ENCODE results near the gene KIF14.
"Not testable (repeated sequence)": the region's sequence is repeated elsewhere in the genome, so short reads cannot be mapped to it uniquely, and the experiment has no call there.

KIF14 gene

DNA sequence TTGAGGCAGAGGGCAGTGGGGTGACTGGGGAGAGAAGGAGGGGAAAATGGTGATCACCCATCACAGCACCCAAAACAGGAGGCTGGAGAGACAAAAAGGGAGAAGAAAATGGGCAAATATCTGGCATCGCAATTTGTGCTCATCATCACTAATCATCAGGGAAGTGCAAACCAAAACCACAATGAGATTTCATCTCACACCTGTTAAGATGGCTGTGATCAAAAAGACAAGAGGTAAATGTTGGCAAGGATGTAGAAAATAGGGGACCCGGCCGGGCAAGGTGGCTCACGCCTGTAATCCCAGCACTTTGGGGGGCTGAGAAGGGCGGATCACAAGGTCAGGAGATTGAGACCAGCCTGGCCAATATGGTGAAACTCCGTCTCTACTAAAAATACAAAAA is 74.0 kb downstream of the KIF14 start:
- DNase-seq (ENCODE audit: low read depth in 2 of 2): no peak

DNA sequence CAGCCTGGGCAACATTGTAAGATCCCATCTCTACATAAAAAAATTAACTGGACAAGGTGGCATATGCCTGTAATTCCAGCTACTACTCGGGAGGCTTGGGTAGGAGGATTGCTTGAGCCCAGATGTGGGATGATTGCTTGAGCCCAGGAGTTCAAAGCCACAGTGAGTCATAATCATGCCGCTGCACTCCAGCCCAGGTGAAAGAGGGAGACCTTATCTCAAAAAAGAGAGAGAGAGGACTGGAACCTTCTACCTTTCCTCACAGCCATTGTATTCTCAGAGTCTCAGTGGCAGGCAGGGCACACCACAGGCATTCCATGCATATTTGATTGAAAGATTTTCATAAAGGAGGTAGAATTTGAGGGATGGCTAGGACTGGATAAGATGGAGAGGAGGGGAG is 78.4 kb downstream of the KIF14 start:
- no peak for DNase-seq (ENCODE audit: low read depth in 2 of 2)

DNA sequence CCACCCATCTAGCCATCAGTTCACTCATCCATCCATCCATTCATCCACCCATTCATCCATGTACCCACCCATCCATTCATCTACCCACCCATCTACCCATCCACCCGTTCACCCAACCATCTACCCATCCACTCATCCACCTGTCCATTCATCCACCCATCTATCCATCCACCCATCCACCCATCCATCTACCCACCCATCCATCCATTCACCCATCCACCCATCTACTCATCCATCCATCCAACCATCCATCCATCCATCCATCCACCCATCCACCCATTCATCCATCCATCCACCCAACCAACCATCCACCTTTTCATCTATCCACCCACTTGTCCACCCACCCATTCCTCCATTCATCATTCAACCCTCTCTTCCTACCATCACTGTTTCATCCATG is 80.3 kb downstream of the KIF14 start:
- no peak for DNase-seq (ENCODE audit: low read depth in 2 of 2)

DNA sequence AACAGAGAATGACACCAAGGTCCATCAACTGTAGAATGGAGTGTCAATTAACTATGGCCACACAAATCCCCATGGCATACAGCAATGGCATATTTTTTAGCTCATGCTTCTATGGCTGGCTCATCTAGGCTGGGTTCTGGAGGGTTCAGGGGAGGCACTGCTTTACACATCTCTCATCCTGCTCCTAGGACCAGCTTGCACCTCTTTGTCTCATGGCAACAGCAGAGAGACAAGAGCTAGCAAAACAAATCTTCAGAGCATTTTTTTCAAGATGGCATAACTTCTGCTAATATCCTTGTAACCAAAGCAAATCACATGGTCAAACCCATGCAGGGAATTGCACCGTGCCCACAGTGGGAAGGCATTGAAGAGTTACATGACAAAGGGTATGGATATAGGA is 82.4 kb downstream of the KIF14 start:
- DNase-seq (ENCODE audit: low read depth in 2 of 2): no peak

DNA sequence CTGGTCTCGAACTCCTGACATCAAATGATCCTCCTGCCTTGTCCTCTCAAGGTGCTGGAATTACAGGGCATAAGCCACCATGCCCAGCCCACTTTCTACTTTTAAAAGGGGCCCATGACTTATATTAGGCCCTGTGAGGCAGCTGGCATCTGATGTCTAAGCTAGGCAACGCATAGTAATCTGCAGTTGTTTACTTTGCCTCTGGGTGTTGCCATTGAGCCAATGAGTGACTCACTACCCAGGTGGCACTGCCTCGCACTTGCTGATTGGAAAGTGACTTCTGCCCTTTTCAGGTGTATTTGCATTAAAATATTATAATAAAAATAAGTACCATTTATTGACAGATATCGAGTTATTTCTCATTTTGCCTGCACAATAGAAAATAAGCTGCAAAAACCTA is 84.9 kb downstream of the KIF14 start:
- no peak for DNase-seq (ENCODE audit: low read depth in 2 of 2)

DNA sequence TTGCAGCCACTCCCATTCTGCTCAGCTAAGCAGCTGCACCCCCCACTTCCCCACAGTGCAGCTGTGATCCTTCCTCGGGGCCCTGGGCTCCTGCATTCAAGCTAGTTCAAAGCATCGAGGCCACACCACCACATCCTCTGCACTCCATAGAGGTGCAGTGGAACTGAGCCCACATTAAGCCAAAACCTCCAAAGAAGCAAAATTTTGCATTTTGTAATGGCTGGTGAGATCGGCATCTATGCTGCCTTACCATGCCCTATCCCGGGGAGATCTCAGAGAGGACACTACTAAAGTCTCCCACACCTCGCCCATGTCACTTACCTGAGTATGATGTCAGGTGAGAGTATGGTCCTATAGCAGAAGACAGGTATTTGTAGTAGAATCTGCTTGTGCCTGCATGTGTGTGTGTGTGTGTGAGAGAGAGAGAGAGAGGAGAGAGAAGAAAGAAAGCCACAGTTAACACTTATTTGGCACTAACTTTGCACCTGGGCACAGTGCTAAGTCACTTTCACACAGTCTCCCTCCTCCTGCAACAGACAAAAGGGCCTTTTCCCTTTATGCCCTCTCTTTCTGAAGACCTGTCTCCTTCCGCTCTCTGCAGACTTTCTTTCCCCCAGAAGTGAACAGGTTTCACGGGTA is 89.8 kb downstream of the KIF14 start:
- peak in 1 of 2 donors; percentile 15 for DNase-seq (ENCODE audit: low read depth in 2 of 2)

DNA sequence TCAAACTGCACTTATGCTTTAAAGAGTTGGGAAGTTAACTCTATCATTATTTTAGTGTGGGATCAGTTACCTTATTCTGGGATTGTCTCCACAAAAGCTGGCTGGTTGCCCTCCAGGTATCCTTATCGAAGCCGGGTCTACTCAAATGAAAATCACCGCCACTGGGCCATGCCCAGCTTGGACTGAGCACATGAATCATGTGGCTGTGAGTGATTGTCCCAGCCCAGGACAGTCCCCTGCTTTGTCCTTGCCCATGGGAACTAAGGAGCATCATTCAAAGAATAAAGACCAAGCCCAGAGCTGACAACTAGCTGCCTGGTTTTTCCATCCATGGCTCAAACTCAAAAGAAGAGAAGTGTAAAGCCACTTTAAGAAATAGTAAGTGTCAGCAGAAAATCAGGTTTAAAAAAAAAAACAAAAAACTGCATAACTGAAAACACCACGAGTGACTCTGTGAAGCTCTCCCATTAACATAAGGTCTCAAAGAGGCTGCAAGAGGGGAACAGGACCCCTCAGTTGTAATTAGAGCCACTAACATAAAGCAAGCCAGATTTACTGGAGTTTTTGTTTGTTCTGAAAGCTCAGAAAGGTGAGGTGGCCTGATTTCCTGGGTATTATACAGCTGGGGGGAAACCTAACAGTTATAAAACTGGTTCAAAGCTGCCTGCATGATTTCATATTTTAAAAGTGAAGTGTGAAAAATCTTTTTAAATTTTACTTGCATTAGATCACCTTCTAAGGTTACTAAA is 91.5 kb downstream of the KIF14 start:
- no peak for DNase-seq (ENCODE audit: low read depth in 2 of 2)

DNA sequence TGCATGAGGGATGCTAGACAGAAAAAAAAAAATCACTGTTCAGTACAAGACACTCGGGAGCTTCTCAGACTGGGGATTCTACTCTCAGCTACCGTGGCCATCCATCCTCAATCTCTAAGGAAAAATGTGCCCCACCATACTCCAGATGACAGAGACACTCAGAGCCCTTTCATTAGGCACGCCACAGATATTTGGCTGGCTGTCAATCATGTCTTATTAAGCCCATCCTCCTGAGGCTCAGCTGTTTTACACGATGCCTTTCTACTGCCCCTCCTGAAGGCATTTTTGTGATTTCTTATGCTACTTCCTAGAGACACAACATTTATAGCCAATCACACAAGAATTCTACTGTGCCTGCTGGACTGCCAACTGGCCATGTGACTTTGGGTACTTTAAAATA is 92.9 kb downstream of the KIF14 start:
- DNase-seq (ENCODE audit: low read depth in 2 of 2): no peak

DNA sequence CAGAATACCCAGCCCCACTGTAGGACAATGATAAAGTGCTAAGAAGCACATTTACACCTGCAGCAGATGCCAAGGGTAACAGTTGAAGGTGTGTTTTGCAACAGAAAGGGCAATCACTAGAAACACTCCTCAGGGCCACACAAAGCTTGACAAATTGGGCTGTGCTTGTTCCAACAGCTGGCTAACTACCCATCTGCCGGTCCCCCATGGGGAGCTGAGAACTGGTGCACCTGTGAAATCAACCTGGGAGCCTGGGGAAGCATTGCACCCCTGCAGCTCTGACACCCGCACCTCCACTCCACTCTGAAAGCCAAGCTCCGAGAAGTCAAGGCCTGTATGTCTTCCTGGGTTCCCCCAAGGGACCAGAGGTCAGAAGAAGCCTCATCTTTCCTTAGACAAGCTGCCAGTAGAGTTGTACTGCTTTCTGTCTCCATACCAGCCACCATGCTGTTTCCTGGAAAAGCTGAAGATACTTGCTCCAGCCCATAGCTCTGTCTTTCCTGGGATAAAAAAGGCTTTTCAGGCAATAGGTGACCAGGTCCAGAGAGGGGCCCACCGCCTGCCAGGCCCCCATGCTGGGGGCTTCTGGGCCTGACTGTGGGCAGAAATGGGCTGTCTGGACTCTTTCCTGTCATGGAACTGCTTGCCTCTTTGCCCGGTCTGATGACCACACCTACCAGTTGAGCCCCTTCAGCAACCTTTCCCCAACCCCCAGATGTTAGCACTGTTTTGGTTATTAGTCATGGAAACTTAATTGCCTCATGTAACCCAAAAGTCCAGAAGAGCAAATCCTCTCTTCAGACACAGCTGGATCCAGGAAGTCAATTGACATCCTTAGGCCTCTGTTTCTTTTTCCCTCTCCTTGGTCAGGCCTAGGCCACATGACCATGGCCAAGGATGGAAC is 93.6 kb downstream of the KIF14 start:
- no peak for DNase-seq (ENCODE audit: low read depth in 2 of 2)

DNA sequence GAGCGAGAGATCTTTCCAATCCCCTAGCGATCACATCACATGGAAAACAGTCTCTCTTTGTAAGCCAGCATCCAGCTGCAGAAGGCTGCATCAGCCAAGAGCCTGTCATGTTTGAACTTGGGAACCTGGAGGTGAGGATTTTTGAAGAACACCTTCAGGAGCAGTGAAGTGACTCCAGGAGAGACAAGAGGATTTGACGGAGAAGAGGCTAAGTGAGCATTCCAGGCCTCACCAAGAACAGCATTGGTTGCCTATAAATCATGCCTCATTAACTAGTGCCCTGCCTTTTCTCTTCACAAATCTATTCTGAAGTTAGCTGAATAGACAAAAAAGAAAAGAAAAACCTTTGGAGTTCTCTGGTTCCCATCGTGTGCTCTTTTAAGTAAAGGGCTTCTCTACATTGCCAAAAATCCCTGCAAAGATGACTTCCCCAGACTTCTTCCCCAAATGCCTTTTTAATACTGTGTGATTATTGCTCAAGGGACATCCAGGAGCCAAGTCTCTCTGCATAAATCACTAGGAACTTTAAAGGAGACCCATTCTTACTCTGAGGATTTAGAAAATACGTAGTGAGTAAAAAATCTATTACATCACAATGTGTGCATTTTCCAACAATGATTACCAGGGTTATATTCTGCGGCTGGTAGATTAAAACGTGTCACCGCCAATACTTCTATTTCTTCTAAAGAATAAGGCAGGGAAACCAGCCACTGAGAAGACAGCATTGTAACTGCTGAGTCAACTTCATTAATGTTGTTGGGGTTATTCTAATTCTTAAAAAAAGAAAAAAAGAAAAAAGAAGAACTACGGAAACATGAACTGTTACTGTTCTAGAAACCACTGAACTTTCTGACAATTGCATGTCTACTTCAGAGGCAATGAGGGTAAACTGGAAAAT is 95.2 kb downstream of the KIF14 start:
- DNase-seq (ENCODE audit: low read depth in 2 of 2): no peak

DNA sequence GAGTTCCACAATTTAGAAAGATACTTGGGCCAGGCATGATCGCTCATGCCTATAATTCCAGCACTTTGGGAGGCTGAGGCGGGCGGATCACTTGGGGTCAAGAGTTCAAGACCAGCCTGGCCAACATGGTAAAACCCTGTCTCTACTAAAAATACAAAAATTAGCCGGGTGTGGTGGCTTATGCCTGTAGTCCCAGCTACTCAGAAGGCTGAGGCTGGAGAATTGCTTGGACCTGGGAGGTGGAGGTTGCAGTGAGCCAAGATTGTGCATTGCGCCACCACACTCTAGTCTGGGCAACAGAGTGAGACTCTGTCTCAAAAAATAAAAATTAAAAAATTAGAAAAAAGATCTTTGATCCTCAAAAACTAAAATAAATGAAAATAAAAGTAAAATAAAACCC is 96.0 kb downstream of the KIF14 start:
- not testable (repeated sequence) for DNase-seq (ENCODE audit: low read depth in 2 of 2)

DNA sequence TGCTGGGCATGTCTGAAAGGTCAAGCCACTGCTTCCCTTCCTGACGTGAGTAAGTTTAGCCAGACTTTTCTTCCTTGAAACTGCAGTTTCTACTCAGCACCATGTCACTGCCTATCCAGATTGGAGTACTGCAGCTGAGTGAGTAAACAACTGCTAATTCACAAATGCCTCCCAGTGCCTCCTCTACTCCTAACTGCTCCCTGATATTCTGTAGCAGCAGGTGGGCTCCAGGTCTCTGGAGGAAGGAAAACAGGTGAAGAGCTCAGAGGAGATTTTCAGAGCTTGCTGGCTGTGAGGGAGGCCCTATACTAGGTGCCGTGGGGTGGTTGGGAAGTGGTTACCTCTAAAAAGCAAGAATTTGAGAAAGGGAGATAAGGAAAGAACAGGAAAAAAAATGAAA is 96.5 kb downstream of the KIF14 start:
- no peak for DNase-seq (ENCODE audit: low read depth in 2 of 2)

DNA sequence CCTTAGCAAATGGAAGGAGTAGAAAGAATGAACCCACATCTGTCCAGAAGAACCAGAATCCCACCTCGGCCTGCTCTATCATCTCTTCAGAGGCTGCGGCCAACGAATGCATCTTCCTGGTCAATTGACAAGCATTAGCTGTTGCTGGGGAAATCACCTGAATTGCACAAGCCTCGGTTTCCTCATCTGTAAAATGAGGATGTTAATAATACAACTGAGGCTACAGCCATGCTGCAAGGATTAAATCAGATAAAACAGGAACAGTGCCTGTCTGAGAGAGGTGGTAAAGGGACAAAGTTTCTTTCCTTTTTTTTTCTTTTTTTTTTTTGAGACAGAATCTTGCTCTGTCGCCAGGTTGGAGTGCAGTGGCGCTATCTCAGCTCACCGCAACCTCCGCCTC is 99.8 kb downstream of the KIF14 start:
- DNase-seq (ENCODE audit: low read depth in 2 of 2): no peak

DNA sequence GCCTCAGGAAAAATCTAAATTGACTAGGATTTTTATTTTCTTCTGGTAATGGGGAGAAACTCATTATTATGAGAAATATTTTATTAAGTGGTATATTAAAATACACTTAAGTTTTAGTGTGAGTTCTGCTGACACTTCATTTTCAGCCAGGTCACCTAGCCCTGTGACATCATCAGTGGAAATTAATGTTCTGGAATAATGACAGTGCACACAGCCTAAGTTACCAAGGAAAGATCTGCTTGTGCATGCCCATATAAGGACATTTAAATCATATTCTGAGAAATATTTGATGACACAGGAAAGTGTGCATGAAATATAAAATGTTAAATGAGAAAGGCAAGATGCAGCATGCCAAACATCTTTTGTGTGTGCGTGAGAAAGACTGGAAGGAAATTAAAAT is 102.0 kb downstream of the KIF14 start:
- no peak for DNase-seq (ENCODE audit: low read depth in 2 of 2)

DNA sequence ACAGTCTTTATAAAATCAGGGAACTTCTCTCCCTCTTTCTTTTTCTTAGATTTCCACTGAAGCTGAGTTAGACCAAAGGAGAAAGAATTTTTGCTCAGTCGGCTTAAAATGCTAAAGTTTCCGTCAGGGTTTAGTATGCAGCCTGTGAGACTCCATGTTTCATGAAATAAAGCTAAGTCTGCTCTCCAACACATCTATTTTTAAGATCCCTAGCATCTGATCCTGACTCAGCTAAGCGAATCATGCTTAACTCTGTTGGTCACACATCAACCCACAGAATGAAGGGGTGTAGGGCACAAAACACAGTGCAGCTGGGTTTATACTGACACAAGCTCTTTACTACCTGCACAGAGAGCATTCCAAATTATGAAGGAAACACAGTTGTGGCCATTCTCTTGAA is 108.4 kb downstream of the KIF14 start:
- DNase-seq (ENCODE audit: low read depth in 2 of 2): no peak

DNA sequence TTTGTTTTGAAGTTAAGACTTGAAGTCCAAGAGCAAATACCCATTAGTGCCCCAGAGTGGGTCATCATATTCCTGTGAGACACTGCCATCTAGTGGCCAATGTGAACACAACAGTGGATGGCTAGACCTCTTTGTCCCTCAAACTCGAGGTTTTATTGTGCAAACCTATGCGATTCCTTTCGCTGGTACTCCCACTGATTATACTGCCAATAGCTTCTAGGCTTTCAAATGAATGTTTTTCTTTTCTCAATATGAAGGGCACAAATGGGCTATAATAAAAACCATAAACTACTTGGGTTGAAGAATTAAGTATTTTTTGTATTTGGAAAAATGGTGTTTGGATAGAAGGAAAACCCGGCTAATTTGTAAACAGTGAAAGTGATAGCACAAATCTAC is 110.3 kb downstream of the KIF14 start:
- peak; percentile 34 to 47 for DNase-seq (ENCODE audit: low read depth in 2 of 2)

DNA sequence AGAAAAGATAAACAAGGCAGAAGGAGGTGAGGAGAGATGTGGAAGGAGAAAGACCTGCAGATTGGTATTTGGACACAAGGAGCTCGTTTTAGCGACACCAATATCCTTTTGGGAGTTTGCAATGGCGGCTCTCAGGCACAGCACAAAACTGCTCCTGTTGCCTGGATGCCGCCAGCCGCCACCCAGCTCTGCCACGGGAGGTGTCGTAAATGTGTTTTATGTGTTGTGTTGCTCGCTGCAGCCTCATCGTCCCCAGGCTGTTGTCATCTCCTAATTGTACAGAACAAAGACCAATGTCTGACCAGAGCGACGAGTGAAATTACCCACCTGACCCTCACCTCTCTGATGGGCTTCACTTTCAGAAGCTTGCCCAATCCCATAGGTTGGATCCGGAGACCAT is 114.1 kb downstream of the KIF14 start:
- no peak for DNase-seq (ENCODE audit: low read depth in 2 of 2)

DNA sequence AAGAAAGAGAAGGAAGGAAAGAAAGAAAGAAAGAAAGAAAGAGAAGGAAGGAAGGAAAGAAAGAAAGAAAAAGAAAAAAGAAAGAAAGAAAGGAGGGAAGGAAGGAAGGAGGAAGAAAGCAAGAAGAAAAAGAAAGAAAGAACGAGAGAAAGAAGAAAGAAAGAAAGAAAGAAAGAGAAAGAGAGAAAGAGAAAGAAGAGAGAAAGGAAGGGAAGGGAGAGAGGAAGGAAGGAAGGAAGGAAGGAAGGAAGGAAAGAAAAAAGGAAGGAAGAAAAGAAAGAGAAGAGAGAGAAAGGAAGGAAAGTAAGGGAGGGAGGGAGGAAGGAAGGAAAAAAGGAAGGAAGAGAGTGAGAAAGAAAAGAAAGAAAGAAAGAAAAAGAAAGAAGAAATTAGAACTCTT is 115.3 kb downstream of the KIF14 start:
- no peak for DNase-seq (ENCODE audit: low read depth in 2 of 2)

Measured in stimulated activated CD8-positive, alpha-beta memory T cell treated with anti-CD3 and anti-CD28 coated beads, Interleukin-2, amount 100 ng/mL, for 1 hour (primary cell).